HepG2 (cell line): ENCODE data around the gene NOTUM. TPM values are rescaled to one million over a fixed set of nuclear protein-coding genes. Genes with fewer than 3 reads are reported as not detected.

Experiments
- ARID2 ChIP-seq: sonication (generic); formaldehyde crosslinking; IDR thresholded peaks from 2 replicates; pipeline ENCODE4 v1.8.1; 2022; ENCODE audit warnings: mild to moderate bottlenecking, missing genetic modification reagents, borderline replicate concordance
- ATF7-NPFF ChIP-seq: sonication (generic); formaldehyde crosslinking; IDR thresholded peaks from 2 replicates; pipeline ENCODE4 v1.8.1; 2023; ENCODE audit warnings: mild to moderate bottlenecking, low read depth, missing genetic modification reagents, moderate library complexity
- BHLHE40 ChIP-seq: IDR thresholded peaks from 2 replicates; pipeline ENCODE4 v1.6.1; 2011; ENCODE audit warnings: low read length, improper control_type of control experiment
- FOXO1 ChIP-seq: sonication (generic); formaldehyde crosslinking; IDR thresholded peaks from 2 replicates; pipeline ENCODE4 v1.4.0; 2020; ENCODE audit warnings: missing genetic modification reagents
- MIXL1 ChIP-seq: IDR thresholded peaks from 2 replicates; pipeline ENCODE4 v1.6.1; 2016
- MXD4 ChIP-seq: IDR thresholded peaks from 2 replicates; pipeline ENCODE4 v1.6.1; 2016; ENCODE audit warnings: mild to moderate bottlenecking, missing biosample characterization, missing genetic modification reagents
- PLRG1 ChIP-seq: fragments of 450-650 bp; conservative IDR thresholded peaks from 2 replicates; pipeline ENCODE4 v1.6.1; 2016
- PLSCR1 ChIP-seq: sonication (generic); formaldehyde crosslinking; IDR thresholded peaks from 2 replicates; pipeline ENCODE4 v1.5.0; 2020; ENCODE audit warnings: missing genetic modification reagents, mild to moderate bottlenecking, borderline replicate concordance
- REST ChIP-seq, 2 experiments: IDR thresholded peaks; 2 replicates each; pipeline ENCODE4 v1.6.1; 2011 to 2012; ENCODE audit warnings: low read length in 2 of 2, borderline replicate concordance in 1 of 2, low read depth in 1 of 2, mild to moderate bottlenecking in 1 of 2, moderate library complexity in 1 of 2
- RFXAP ChIP-seq: sonication (generic); formaldehyde crosslinking; IDR thresholded peaks from 2 replicates; pipeline ENCODE4 v1.4.0; 2020; ENCODE audit warnings: missing genetic modification reagents, borderline replicate concordance
- SP4 ChIP-seq: sonication (generic); formaldehyde crosslinking; IDR thresholded peaks from 2 replicates; pipeline ENCODE4 v1.8.1; 2023; ENCODE audit warnings: mild to moderate bottlenecking, missing genetic modification reagents
- TMF1 ChIP-seq: sonication (generic); formaldehyde crosslinking; IDR thresholded peaks from 2 replicates; pipeline ENCODE4 v1.8.1; 2022; ENCODE audit warnings: low read depth, missing genetic modification reagents
- ZNF101 ChIP-seq: sonication (generic); formaldehyde crosslinking; IDR thresholded peaks from 2 replicates; pipeline ENCODE4 v1.4.0; 2020; ENCODE audit warnings: mild to moderate bottlenecking, low read depth, missing genetic modification reagents, borderline replicate concordance
- ZNF296 ChIP-seq: sonication (generic); formaldehyde crosslinking; conservative IDR thresholded peaks from 2 replicates; pipeline ENCODE4 v1.5.0; 2020; ENCODE audit warnings: mild to moderate bottlenecking, missing genetic modification reagents
- ZNF343 ChIP-seq: sonication (generic); formaldehyde crosslinking; IDR thresholded peaks from 2 replicates; pipeline ENCODE4 v1.4.0; 2020; ENCODE audit warnings: mild to moderate bottlenecking, missing genetic modification reagents
- ZNF530 ChIP-seq: sonication (generic); formaldehyde crosslinking; IDR thresholded peaks from 2 replicates; pipeline ENCODE4 v1.5.0; 2020; ENCODE audit warnings: low read depth, mild to moderate bottlenecking, missing genetic modification reagents
- ZNF652 ChIP-seq: IDR thresholded peaks from 2 replicates; pipeline ENCODE4 v1.6.1; 2016; ENCODE audit warnings: low read depth, borderline replicate concordance
- ZNF883 ChIP-seq: sonication (generic); formaldehyde crosslinking; IDR thresholded peaks from 2 replicates; pipeline ENCODE4 v1.5.1; 2020; ENCODE audit warnings: mild to moderate bottlenecking, missing genetic modification reagents; ENCODE audit errors: not compliant biosample characterization
- polyA plus RNA-seq, 8 experiments: library from polyadenylated mRNA; depleted of rRNA in 3 of 8; stranded (reverse) in 7 of 8; unstranded in 1 of 8; fragments of >200 nt; fragmentation: Illumina TruSeq in 4 of 8; extraction: Trizol in 4 of 8; gene quantifications; 2 replicates each; pipeline versions ENCODE4 v1.2.1 to v1.2.3, GENCODE V29; 2011 to 2016; ENCODE audit warnings: low read depth in 4 of 8, missing spikeins in 1 of 8, mixed read lengths in 1 of 8; ENCODE audit not compliant: insufficient read depth in 1 of 8
- total RNA-seq, 5 experiments: library from RNA; depleted of rRNA; stranded (reverse); fragments of >200 nt; fragmentation: Illumina TruSeq; extraction: Trizol; gene quantifications; 2 replicates each; pipeline ENCODE4 v1.2.3, GENCODE V29; 2016; ENCODE audit warnings: low read depth in 1 of 5
- TF ChIP-seq, protein P1 (sequence below): sonication (generic); formaldehyde crosslinking; IDR thresholded peaks from 2 replicates; pipeline ENCODE4 v1.4.0; 2020; ENCODE audit warnings: missing genetic modification reagents
- TF ChIP-seq, protein P2 (sequence below): sonication (generic); formaldehyde crosslinking; IDR thresholded peaks from 2 replicates; pipeline ENCODE4 v1.8.0; 2022; ENCODE audit warnings: mild to moderate bottlenecking, missing genetic modification reagents

The NOTUM gene
- total and polyA plus RNA-seq, 2 of the 13 experiments (the other 11 are each of a cell fraction or from before 2014, with no cell fraction given): 150 to 160 TPM

DNA sequence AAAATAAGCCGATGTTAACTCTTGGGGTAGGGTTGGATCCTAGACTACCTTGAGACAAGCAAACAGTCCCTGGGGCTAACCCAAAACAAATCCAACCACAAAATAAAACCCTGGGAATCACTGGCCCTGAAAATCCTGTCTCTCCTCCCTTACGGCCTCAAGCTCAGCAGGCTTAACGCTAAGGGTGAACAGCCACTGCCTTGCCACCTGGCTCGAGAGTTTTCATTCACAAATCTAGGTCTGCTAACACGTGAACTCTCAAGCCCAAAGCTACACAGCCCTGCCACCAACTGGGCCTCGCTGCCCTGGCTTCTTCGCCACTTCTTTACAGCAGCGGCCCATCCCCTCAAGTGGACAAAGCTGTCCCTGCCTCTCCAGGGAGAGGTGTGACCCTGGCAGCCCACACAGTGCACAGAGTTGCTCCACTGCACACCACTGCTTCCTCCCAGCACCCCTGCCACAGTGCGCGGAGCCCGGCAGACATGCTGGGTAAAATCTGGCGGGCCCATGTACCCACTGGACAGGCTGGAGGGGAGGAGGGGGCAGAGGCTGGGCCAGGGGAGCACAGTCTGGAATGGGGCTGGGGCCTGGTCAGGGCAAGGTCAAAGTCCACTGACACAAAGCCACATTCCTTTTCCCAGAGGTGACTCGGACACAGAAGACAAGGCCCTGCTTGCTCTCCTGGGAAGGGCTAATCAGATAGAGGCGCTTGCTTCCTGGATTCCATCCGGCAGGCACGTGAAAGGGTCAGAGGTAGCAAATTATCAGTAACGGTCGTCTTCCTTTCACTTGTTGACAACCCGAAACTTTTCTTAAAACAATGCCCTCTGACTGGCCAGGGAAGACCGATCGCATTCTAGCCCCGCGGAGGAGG, 50.8 kb downstream of the NOTUM start (continued):
- TF ChIP-seq ARID2 (CRISPR knock-in tag): no peak
- no peak for TF ChIP-seq ZNF101
- TF ChIP-seq PLRG1: no peak
- TF ChIP-seq MIXL1 (CRISPR knock-in tag): peak; percentile 80
- TF ChIP-seq MXD4 (CRISPR knock-in tag): peak; percentile 90
- 0 out of 2 replicates have a peak, but pooled peaks have one; percentile 18 for TF ChIP-seq TMF1 (CRISPR knock-in tag)
- no peak for TF ChIP-seq PLSCR1 (CRISPR knock-in tag)
- TF ChIP-seq ZNF530 (CRISPR knock-in tag): no peak
- TF ChIP-seq, protein P1, sequence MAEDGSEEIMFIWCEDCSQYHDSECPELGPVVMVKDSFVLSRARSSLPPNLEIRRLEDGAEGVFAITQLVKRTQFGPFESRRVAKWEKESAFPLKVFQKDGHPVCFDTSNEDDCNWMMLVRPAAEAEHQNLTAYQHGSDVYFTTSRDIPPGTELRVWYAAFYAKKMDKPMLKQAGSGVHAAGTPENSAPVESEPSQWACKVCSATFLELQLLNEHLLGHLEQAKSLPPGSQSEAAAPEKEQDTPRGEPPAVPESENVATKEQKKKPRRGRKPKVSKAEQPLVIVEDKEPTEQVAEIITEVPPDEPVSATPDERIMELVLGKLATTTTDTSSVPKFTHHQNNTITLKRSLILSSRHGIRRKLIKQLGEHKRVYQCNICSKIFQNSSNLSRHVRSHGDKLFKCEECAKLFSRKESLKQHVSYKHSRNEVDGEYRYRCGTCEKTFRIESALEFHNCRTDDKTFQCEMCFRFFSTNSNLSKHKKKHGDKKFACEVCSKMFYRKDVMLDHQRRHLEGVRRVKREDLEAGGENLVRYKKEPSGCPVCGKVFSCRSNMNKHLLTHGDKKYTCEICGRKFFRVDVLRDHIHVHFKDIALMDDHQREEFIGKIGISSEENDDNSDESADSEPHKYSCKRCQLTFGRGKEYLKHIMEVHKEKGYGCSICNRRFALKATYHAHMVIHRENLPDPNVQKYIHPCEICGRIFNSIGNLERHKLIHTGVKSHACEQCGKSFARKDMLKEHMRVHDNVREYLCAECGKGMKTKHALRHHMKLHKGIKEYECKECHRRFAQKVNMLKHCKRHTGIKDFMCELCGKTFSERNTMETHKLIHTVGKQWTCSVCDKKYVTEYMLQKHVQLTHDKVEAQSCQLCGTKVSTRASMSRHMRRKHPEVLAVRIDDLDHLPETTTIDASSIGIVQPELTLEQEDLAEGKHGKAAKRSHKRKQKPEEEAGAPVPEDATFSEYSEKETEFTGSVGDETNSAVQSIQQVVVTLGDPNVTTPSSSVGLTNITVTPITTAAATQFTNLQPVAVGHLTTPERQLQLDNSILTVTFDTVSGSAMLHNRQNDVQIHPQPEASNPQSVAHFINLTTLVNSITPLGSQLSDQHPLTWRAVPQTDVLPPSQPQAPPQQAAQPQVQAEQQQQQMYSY: peak; percentile 78
- no peak for TF ChIP-seq SP4 (CRISPR knock-in tag)
- peak; percentile 80; the same call in 1 of the 2 replicates for TF ChIP-seq RFXAP (CRISPR knock-in tag)
- TF ChIP-seq ZNF652 (CRISPR knock-in tag): no peak
- TF ChIP-seq ZNF883 (CRISPR knock-in tag): peak; percentile 45
- TF ChIP-seq, protein P2, sequence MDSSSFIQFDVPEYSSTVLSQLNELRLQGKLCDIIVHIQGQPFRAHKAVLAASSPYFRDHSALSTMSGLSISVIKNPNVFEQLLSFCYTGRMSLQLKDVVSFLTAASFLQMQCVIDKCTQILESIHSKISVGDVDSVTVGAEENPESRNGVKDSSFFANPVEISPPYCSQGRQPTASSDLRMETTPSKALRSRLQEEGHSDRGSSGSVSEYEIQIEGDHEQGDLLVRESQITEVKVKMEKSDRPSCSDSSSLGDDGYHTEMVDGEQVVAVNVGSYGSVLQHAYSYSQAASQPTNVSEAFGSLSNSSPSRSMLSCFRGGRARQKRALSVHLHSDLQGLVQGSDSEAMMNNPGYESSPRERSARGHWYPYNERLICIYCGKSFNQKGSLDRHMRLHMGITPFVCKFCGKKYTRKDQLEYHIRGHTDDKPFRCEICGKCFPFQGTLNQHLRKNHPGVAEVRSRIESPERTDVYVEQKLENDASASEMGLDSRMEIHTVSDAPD (CRISPR knock-in tag): no peak
- no peak for TF ChIP-seq ATF7-NPFF (CRISPR knock-in tag)
- TF ChIP-seq REST (IDR thresholded peaks at IDR 0.05; ENCODE audit: borderline replicate concordance in 1 of 2, low read depth in 1 of 2, low read length in 2 of 2): peak in 1 of 2 experiments; percentile 27; a peak in 1 of 4 replicates
- TF ChIP-seq FOXO1 (CRISPR knock-in tag): peak; percentile 22
- TF ChIP-seq ZNF296: no peak
- TF ChIP-seq ZNF343 (CRISPR knock-in tag): peak; percentile 67; the same call in 1 of the 2 replicates
- peak; percentile 96 for TF ChIP-seq BHLHE40
